ENCODE results near the gene ARL15. TPM values are rescaled to one million over a fixed set of nuclear protein-coding genes. Genes with fewer than 3 reads are reported as not detected.

Gene ARL15
- total and polyA plus RNA-seq, 9 of the 15 experiments (the other 6 are each of a cell fraction or from before 2014, with no cell fraction given) = 18.5 to 80.4 (median 57.0) TPM

DNA sequence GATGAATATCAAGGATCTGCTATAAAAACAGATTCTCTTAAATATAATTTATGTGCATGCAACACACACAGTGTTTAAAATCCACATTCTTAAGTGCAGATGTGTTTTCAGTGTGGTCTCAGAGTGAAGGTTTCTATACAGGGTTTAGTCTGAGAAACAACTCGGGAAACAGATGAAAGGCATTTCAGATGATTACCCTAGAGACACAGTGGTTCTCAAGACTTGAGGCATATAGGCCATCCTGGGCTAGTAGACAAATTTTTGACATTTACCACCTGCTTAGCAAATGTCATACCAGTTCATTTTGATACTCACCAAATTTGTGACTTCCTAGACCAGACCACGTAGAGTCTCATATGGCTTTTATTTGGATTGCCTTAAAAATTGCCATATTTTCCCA lies 216.5 kb downstream of the ARL15 start:
- no peak overlapping the region for H3K4me2 ChIP-seq (ENCODE audit: insufficient read depth, low read length)
- ChIA-PET POLR2A (interaction anchor here (0.6 kb wide), 1 partner anchor 209 kb away, joined by 3 read pairs; no protein-coding TSS in a partner anchor), CTCF (ENCODE audit: low intra/inter-chr PET ratio) (no interaction called here)
- no peaks in the 10 kb centered on the region for H3K9me1 ChIP-seq (ENCODE audit: control insufficient read depth, insufficient read depth, low read length)
- no peak overlapping the region for H3K9ac ChIP-seq (ENCODE audit: insufficient read depth in 1 of 2, low read depth in 2 of 2, low read length in 2 of 2)
- TF ChIP-seq ZNF79 (CRISPR knock-in tag; IDR thresholded peaks at IDR 0.05; ENCODE audit: low read depth) (no peak), ZNF586 (CRISPR knock-in tag; conservative IDR thresholded peaks at IDR 0.05) (no peak), NFE2L1 (tag; IDR thresholded peaks at IDR 0.05; ENCODE audit: borderline replicate concordance, low read depth) (no peak), ETV6 (IDR thresholded peaks at IDR 0.05; ENCODE audit: borderline replicate concordance in 1 of 2, low read depth in 2 of 2, low read length in 1 of 2) (no peak), ETV6 (CRISPR knock-in tag; IDR thresholded peaks at IDR 0.05; ENCODE audit: borderline replicate concordance) (no peak), SRSF3 (IDR thresholded peaks at IDR 0.05; ENCODE audit: insufficient read depth, low read length) (no peak), LCOR (CRISPR knock-in tag; IDR thresholded peaks at IDR 0.05) (no peak), MCM2 (IDR thresholded peaks at IDR 0.05; ENCODE audit: low read depth) (no peak), ATF1 (CRISPR knock-in tag; IDR thresholded peaks at IDR 0.05) (no peak), ATF1 (tag; IDR thresholded peaks at IDR 0.05) (no peak), FUS (optimal IDR thresholded peaks at IDR 0.05; ENCODE audit: low read depth, low read length) (no peak), L3MBTL2 (IDR thresholded peaks at IDR 0.05) (no peak), RAD21 (CRISPR knock-in tag; conservative IDR thresholded peaks at IDR 0.05 in 1 of 2, IDR thresholded peaks at IDR 0.05 in 1 of 2) (no peak)
- no peak overlapping the region for H3K4me3 ChIP-seq
- intact Hi-C loops (cut with micrococcal nuclease) (loop anchor here (10.0 kb wide), 1 partner anchor 121 kb away; no protein-coding TSS in a partner anchor), in situ Hi-C loops (cut with MboI) (no loop called here)
- BruUV-seq (replicated peaks) = no TSS peak
- no peaks in the 10 kb centered on the region for H3K27me3 ChIP-seq (ENCODE audit: control insufficient read depth in 2 of 2, insufficient read depth in 2 of 2, low read length in 2 of 2)
- no peak overlapping the region for H2AFZ ChIP-seq (ENCODE audit: low read depth, low read length)
- no peaks in the 10 kb centered on the region for H3K9me3 ChIP-seq (replicated peaks; ENCODE audit: control insufficient read depth, insufficient read depth, low read depth, low read length)
- 81% methylated on average over 2 of the region's 2 CpGs for WGBS (ENCODE audit: insufficient coverage, low coverage, missing lambda C conversion rate)
- H3K79me2 ChIP-seq (ENCODE audit: control insufficient read depth, insufficient read depth, low read length) = peaks cover 3% of the 10 kb centered on the region; the same call in 1 of the 3 replicates
- no peak for FAIRE-seq
- H3K36me3 ChIP-seq (ENCODE audit: control insufficient read depth, insufficient read depth, low read length) = no peaks in the 10 kb centered on the region; the same call in 2 of the 3 replicates
- no peak overlapping the region for H3K27ac ChIP-seq (ENCODE audit: extremely low read depth, low read depth, low read length)
- no peaks in the 10 kb centered on the region for H4K20me1 ChIP-seq (replicated peaks; ENCODE audit: control insufficient read depth, insufficient read depth, low read length)
- peaks cover 0 to 6% of the 10 kb centered on the region in 2 experiments; a peak in 2 of 5 replicates for H3K4me1 ChIP-seq (replicated peaks in 1 of 2; ENCODE audit: control insufficient read depth in 2 of 2, insufficient read depth in 2 of 2, low read length in 2 of 2)
- DNase-seq (ENCODE audit: extremely low read depth in 1 of 4, low spot score in 3 of 4) = no peak
- ATAC-seq = no peak

All from K562 (cell line).